ENCODE data around the gene MTCL3.

Gene MTCL3

GRCh38 chr6:127518710-127519468, at the start of gene MTCL3:
Gene MTCL3 (minus strand): TSS chr6:127519335.
- DNase-seq, result peak; percentile 71

- no peak for DNase-seq
Measured at GRCh38 chr6:127567476-127567875, 48.3 kb upstream of the MTCL3 start.

- no peak for DNase-seq
Measured at GRCh38 chr6:127566651-127567050, 47.5 kb upstream of the MTCL3 start.

DNA sequence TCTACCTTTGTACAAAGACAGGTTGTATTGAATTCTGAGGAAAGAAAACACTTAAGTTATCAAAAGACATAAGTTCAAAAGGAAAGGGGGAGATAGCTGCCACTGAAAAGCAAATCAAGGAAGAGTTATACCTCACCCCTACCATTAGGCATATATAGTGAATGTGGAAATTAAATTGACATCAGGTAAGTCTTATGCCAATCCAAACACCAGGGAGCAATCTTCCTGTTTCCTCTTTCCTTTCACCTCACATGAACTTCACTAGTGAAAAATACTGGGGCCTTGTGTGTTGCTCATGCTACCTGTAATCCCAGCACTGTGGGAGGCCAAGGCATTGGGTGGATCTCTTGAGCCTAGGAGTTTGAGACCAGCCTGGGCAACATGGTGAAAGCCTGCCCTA, 47.0 kb upstream of the MTCL3 start:
- no peak for DNase-seq

DNA sequence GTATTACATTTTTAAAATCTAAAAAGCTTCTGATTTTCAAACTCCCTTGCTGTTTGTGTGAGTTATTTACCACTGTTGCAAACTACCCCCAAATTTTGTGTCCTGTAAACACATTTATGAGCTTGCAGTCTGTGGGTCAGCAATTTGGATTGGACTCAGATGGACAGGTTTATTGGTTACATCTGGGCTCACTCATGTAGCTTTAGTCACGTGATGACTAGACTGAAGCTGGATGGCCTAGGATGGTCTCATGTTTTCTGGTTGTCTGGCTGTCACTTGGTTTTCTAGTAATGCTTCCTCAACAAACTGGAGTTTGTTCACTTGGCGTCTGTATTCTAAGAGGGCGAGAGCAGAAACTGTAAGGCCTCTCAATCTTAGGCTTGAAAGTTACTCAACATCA, 45.6 kb upstream of the MTCL3 start:
- no peak for DNase-seq

- no peak for DNase-seq
Measured at GRCh38 chr6:127561660-127562059, 42.5 kb upstream of the MTCL3 start.

GRCh38 chr6:127554435-127555006, 35.4 kb upstream of the MTCL3 start:
- DNase-seq, result no peak

GRCh38 chr6:127550403-127550802, 31.3 kb upstream of the MTCL3 start:
- no peak for DNase-seq

- no peak for DNase-seq
Measured at GRCh38 chr6:127547904-127548649, 28.9 kb upstream of the MTCL3 start.

DNA sequence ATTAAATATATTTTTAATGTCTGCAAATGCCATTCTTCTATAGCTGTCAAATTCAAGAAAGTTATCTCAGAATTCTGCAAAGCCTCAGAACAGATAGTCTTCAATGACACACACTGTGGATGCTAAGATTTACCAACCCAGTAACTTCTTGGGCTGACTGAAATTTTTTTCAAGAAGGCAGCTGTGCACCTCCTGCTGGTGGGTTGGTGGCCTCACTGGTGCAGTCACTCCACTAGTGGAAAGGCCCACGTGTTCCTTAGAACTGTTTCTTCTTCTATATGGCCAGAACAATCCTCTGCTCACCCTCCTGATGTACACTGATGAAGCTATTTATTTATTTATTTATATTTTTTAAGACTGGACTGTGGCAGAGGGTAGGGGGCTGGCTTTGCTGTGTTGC, 28.1 kb upstream of the MTCL3 start:
- no peak for DNase-seq

DNA sequence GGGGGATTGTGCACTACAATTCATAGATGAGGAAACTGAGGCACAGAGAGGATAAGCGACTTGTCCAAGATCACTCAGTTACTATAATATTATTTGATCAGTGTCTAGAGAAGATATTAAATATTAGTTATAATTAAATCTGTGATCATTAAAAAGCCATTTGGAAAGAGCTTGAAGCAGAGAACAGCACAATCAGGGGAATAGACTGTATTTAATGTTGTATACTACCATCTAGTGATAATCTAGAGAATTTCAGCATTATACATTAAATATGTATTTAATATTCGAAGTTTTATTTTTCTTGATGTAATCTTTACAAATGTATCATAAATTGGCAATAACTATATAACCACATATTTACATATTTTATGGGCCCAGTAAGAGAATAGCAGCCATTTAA, 20.1 kb upstream of the MTCL3 start:
- no peak for DNase-seq

GRCh38 chr6:127538750-127539264, 19.7 kb upstream of the MTCL3 start:
- DNase-seq, result no peak

- no peak for DNase-seq
Measured at GRCh38 chr6:127533736-127534135, 14.6 kb upstream of the MTCL3 start.

DNA sequence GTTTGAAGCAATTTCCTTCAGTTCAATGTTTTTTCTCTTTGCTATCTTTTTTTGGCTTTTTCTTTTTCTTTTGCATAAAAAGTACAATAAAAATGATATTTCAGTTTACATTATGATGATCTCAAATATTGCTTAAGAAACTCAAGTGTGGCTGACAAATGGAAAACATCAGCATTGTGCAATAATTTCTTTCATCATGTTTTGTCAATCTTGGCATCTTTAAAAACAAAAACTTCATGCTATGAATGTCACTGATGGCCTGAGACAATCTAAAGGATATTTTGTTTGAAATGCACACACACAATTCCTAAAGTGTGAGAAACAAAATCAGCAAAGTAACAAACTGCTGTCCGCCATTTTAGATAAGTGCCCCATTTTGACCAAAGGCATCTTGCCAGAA, 13.9 kb upstream of the MTCL3 start:
- DNase-seq, result no peak

GRCh38 chr6:127522714-127523113, 3.6 kb upstream of the MTCL3 start:
- no peak for DNase-seq

DNA sequence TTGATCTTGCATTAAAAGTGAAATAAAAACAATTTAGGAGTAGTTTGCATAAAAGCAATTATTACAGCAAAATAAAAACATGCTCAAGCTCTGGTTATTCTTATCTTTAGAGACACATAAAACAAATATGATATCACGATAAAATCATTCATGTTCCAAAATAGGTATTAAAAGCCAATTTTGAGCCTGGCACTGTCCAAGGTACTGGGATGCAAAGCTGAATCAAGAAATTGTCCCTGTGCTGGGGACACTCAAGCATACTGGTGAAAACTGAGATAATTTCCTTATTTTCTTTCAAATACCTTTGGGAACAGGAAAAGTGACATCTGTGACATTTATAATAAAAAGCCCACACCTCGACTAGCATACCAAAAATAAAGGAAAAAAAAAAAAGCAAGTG, 931 bp upstream of the MTCL3 start:
- no peak for DNase-seq

- DNase-seq, result no peak
Measured at GRCh38 chr6:127519469-127519785, 292 bp upstream of the MTCL3 start.

DNA sequence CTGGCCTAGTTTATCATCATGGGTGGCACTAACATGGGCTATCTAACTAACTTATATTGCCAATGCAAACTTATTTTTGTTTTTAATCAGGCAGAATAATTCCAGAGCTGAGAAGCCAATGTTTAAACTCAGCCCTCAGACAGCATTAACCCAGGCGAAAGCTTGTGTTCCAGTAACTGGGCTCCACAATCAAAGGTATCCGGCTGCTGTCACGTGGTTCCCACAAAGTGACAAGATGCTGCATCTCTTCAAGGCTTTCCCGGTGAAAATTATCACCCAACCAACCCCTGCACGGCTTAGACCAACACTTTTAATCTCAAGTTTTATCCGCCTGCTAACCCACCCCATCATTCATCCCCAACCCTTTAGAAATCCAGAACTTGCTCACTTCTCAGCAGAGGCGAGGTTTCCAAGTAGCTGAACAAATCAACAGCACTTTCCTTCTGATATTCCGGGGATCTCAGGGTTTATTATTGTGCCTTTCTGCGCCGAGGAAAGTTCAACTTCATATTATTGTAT, 885 bp downstream of the MTCL3 start:
- DNase-seq, result no peak

DNA sequence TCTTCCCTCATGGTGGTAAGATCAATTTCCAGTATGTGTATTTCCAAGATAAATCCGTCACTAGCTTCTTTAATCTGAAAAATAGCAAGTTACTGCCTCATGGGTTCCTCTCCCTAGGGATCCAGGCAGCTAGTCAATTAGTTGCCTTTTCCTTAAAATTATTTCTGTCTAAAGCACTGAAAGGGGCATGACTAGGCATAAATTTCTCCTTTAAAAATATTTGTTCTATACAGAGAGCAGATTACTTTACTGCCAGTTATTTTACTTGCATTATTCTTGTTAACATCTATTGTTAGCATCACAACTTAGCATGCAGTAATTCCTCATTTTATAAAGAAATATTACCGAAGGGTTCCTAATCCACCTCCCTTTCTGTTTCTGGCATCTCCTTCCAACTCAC, 1.4 kb downstream of the MTCL3 start:
- no peak for DNase-seq

DNA sequence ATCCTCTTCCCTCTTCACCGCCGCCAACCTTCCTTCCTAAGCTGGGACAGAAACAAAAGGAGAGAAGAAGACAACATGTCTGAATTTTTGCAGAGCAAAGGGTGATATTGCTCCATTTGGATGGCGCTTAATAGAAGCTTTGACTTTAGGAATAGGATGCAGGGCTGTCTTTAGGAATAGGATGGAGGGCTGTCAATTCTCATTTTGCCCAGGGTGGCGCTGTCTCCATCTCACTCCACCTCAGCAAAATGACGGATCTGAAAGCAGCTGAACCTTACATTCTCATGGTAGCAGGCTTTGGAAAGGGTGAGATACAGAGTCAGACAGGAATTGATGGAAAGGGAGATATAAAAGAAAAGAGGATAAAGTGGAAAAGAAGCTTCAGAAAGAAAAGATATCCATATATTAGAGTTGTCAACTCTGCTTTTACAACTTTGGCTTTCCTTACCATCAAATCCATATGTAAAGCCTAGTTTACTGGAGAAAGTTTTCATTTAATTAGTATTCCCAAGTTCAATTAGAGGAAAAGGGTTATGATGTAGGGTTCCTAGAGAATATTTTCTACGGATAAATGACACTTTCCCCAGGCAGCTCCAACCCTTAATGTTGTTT, 2.4 kb downstream of the MTCL3 start:
- peak; percentile 66 for DNase-seq

DNA sequence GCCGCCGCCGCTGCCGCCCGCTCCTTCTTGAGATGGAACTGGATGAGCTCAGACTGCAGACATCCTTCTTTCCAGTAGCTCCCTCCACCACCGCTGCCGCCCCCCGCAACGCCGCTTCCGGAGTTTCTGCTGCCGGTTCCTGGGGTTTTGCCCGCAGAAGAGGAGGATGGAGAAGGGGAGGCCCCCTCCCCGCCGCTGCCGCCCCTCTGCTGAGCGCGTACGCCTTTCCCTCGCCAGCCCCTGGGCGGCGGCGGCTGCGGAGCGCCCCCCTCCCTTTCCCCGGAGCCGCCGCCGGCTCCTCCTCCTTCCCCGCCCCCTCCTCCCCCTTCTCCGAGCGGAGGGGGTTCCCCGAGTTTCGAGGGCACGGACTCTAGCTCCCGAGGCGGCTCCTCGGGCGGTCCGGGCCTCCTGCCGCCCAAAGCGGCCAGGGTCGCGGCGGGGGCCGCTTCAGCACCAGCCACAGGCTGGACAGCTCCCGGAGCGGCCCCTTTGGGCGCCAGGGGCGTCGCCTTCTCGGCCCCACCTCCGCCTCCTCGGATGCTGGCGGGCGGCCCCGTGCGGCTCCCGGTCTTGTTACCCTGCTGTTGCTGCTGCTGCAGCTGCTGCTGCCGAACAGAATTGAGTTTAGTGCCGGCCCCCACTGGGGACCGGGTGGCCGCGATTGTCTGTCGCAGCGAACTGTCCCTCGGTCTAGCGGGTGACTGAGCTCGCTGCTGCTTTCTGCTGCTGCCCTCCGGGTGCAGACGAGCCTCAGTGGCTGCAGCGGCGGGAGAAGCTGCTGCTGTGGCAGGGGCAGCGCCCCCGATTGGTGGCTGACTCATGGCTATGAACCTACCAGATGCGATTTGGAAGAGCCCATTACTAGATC, 3.1 kb downstream of the MTCL3 start:
- DNase-seq, result no peak

DNA sequence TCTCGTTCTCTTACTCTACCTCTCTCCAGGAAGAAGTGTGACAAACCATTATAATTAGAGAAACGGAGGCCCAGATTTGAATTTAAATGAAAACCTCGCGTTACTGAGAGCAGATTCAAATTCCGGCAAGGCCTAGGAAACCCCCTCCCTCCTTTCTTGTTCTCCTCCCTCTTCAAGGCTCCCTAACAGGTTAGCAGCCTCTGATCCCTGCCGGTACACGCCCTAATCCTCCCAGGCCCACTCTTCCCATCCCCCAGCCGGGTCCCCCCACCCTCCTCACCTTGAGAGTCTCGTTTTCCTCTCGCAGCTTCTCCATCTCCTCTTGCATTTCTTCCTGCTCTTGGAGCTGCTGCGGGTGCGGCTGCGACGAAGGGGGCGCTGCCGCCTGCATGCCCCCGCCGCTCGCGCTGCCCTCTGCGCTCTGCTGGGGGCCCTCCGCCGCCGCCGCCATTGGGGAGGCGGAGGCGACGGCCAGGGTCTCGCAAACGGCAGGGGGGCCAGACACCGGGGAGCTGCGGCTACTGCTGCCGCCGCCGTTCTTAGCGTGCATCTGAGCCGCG, 3.8 kb downstream of the MTCL3 start:
- DNase-seq, result no peak

Data from NCI-H1436 treated with DMSO at 0.1 percent for 48 hours (cell line).